ENCODE results near the gene KIF18B.
A peak's percentile ranks its signal among the peaks of the same experiment; 100 is the strongest.

The KIF18B gene

DNA sequence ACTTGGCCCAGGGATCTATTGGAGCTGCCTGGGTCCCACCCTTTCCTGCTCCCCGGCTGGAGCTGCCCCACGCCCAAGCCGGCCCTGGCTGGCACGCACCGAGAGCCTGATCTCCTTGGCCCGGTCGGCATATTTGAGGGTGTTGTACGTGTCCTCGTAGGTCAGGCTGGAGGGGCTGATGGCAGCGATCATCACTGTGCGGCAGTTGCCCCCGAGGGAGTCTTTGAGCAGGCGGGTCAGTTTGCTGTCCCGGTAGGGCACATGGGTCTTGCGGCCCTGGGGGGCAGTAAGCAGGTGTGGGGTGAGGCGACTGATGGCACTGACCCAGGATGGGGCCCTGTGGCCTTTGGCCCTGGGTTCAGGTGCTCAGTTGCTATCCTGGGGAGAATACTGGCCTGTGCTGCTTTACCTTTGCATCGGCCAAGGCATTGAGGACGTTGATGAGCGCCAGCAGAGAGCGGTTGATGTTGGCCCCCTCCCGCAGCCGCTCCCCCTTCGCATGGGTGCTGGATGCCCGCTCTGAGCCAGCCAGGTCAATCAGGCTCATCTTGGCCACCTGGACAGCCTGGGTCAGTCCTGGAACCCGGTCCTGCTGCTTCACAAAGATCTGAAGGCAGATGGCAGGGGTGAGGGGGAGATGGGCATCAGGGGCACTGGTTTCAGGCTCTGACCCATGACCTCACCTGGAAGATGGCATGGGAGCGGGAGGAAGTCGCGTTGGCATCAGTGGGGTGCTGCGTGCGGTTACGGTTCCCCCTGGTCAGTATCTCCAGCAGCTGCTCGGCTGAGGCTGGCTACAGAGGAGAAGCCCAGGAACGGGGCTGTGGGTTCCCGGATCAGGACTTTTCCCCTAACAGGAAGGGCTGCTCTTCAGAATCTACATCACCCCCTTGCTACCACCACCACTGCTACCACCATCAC, 13.5 kb downstream of the KIF18B start:
- no peak for DNase-seq

GRCh38 chr17:44932787-44933097, 14.8 kb downstream of the KIF18B start:
- DNase-seq: no peak

DNA sequence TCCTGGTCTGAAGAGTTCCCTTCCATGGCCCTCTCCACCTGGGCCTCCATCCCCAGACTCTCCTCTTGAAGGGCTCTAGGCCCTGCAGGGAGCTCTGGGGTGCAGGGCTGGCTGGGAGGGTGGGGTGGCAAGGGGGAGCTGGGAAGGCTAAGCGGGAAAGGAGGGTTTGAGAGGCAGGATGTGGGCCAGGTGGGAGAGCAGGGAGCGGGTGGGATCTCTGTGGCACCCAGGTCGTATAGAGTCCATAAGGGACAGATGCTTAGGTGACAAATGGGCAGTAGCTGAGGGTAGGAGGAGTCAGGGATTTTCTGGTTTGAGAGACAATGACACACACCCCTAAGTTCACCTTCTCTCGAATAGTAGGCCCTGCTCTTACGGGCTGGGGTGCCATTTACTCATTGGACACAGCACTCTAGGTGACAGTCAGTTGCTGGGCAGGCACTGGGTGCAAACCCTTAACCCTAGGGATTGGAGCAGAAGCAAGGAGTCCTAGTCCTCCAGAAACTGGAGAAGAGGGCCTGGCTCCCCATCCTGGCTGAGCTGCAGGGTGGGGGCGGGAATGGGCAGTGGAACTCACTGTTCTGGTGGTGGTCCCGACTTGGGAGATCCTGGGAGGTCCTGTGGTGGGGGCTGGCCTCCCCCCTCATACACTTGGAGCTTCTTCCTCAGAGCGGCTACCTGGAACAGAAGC, 15.3 kb downstream of the KIF18B start:
- no peak for DNase-seq

DNA sequence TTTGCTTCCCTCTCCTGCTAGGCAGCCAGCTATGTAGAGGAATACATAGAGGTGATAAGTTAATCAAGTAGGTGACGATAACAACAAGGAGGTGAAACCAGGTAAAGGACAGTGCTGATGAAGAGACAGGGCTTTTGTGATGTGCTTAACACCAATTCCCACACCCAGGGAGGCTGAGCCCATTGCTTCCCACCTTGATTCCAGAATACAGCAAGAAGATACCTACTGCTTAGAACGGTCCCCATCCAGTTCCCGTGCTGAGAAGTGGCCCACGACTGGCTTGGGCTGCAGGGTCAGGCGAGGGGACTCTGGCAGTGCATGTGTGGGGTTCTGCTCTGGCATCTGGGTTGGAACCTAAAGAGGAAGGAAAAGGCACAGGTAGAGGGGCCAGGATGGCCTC, 16.2 kb downstream of the KIF18B start:
- no peak for DNase-seq

DNA sequence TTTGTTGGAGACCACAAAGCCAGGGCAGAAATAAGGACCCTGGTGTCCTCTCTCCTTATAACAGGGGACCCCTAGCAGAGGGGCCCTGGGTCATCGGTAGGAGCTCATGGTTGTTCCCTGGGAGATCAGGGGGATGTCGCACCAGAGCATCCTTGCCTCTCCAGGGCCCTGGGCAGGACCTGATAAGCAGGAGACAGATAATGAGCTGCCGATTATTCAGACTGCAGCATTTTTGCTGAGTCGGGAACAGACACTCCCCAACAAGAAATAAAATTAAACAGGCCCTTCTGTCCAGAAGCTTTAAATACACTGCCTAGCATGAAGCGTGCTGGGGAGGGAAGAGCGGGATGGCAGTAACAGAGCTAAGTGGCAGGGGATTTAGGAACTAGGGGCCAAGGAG, 16.9 kb downstream of the KIF18B start:
- no peak for DNase-seq

- no peak for DNase-seq
These were observed 18.4 kb downstream of the KIF18B start for GRCh38 chr17:44928950-44929720.

- no peak for DNase-seq
These were observed 19.4 kb downstream of the KIF18B start for GRCh38 chr17:44928136-44928535.

GRCh38 chr17:44927696-44928095, 19.9 kb downstream of the KIF18B start:
- no peak for DNase-seq

DNA sequence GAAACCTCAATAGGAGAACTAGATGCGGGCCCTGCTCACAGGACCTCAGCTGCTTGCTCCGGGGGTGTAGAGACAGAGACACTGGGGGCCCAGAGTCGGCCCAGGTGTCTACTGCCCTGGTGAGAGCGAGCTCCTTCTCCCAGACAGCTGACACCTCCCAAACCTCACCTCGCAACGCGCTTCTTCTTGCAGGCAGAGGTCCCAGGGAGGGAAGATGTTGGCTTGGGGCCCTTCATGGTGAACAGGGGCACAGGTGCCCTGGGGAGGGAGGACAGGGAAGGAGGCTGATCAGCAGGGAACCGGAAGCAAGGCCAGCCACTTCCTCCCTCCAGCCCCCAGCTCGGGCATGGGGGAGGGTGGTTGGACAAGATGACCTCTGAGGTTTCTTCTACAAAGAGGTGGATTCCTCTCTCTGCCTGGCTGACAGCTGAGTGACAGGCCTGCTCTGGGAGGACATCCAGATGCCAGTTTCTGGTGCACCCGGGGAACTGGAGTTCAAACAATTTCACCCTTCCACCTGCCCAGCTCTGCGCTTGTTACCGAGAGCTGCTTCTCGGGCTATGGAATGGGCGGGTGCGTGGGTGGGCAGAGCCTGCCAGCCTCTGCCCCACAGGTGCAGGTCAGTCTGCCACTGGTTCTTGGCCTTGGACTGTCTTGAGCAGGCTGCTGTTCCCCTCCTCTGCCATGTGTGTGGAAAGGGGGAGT, 20.6 kb downstream of the KIF18B start:
- no peak for DNase-seq

- DNase-seq: no peak
These were observed 21.6 kb downstream of the KIF18B start for GRCh38 chr17:44925731-44926697.

GRCh38 chr17:44924107-44924544, 23.4 kb downstream of the KIF18B start:
- DNase-seq: peak; percentile 34

DNA sequence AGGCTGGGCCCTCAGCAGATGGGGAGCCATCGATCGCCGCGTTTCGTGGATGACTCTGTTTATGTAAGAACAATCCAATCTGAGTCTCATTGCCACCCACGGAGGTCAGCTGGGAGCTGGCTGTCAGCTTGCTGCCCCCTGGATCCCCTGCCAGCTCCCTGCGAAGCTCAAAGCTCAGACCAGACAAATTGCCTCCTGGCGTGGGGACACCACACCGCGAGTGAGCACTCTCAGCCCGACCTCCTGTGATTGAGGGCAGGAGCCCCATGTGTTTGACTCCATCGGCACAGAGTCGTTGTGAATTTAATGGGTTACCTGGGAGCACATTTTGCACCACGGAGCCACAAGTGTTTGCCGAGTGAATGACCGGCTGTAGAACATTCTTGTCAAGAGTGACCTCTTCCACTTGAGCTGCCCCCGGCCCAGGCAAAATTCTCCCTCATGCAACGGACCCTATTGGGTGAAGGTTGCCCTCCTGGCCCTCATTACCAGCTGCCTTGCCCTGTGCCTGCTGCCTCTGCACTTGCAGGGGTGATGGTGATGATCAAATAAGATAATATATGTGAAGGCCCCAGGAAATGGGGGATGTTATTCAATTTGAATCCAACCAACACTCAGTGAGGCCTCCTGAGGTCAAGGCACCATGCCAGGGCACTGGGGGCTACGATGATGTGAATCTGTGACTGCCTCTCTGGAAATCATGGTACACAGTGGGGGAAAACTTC, 24.7 kb downstream of the KIF18B start:
- no peak for DNase-seq

- no peak for DNase-seq
These were observed 25.4 kb downstream of the KIF18B start for GRCh38 chr17:44922136-44922535.

DNA sequence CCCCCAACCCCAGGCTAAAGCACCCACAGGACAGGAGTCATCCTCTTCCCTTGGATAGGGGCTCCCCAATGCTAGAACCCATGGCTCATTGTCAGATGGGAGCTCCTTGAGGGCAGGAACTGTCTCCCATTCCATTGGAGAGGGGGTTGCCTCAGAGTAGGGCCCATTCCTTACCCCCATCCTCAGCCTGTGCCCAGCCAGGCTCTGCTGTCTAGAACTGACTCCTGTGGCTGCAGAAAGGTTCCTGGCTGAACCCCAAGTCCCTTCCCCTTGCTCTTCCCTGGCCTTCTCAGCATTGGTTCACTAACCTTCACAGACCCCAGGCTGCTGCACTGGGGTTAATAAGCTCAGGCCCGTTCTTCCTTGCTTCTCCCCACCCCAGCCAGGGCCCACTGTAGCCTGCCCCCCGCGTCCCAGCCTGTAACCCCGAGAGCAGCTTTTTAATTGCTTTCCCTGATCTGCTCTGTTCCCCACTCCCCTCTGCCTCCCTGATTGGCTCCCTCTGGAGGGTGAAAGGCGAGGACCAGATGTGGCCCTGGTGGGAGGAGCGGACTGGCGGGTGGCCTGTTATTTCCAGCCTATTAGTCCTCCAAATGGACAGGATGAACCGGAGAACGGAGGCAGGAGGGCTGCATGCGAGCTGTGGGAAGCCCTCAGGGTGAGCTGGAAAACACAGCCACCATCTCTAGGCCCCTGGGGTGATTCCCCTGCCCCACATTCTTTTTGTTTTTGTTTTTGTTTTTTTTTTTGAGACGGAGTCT, 26.3 kb downstream of the KIF18B start:
- no peak for DNase-seq

- DNase-seq: no peak
These were observed 27.0 kb downstream of the KIF18B start for GRCh38 chr17:44920565-44920940.

GRCh38 chr17:44919885-44920564, 27.5 kb downstream of the KIF18B start:
- peak; percentile 69 for DNase-seq

DNA sequence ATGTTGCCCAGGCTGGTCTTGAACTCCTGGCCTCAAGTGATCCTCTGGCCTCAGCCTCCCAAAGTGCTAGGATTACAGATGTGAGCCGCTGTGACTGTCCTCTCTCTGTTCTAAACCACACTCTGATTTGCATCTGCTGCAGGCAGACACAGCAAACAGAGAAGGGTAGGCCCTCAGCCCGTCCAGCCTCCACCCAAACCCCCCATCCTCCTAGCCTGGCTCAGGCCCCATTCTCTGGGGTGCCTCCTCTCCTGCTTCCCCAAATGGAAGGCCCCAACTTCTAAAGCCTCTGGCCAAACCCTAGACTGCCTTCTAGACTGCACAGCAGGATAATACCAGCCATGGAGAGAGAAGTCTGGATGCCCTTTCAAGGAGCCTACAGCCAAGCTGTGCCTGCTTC, 28.2 kb downstream of the KIF18B start:
- no peak for DNase-seq

- DNase-seq: no peak
These were observed 29.6 kb downstream of the KIF18B start for GRCh38 chr17:44918006-44918405.

DNA sequence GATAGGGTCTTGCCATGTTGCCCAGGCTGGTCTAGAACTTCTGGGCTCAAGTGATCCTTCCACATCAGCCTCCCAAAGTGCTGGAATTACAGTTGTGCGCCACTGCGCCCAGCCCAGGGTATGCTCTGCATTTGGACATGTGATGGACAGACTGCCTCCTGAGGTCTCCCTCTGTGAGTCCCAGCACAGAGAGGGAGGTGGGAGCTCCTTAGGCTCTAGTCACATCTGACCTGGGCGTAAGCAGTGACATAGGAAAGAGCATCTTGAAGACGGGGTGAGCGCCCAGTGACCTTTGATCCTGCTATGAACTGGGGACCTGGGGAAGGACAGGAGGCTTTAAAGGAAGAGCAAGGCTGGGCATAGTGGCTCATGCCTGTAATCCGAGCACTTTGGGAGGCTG, 30.1 kb downstream of the KIF18B start:
- no peak for DNase-seq

DNA sequence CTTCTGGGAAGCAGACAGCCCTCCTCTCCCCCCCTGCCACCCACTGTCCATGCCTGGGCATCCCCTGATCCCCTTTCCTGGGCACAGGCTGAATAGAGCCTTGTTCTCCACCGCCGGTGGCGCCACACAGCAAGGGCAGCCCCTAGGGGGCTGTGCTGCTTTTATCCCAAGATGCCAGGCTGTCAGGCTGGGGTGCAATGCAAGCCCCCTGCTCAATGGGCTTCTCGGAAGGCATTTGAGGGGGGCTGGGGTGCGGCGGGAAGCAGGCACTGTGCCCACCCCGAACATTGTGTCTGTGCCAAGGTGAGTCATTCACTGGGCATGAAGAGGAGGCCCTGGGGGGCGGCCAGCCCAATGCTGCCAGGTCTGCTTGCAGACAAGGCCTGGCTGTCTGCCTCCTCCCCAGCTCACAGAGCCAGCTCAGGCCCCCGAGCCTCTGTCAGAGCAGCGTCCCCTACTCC, 30.8 kb downstream of the KIF18B start:
- peak; percentile 29 for DNase-seq
